GM12891 (cell line): ENCODE data around the gene NLRP10.

ENCODE experiments used
- PAX5 ChIP-seq: IDR thresholded peaks from 2 replicates; pipeline ENCODE4 v1.6.1; 2011; ENCODE audit warnings: low read length, moderate library complexity, mild to moderate bottlenecking; ENCODE audit not compliant: insufficient read depth, severe bottlenecking
- POLR2A ChIP-seq: IDR thresholded peaks from 2 replicates; pipeline ENCODE4 v1.6.1; 2011; ENCODE audit warnings: low read depth, low read length, control low read depth
- POLR2AphosphoS5 ChIP-seq: IDR thresholded peaks from 2 replicates; pipeline ENCODE4 v1.6.1; 2011; ENCODE audit warnings: low read depth, low read length, control low read depth
- SPI1 ChIP-seq: IDR thresholded peaks from 2 replicates; pipeline ENCODE4 v1.6.1; 2011; ENCODE audit warnings: low read depth, low read length, control low read depth
- TAF1 ChIP-seq: IDR thresholded peaks from 2 replicates; pipeline ENCODE4 v1.6.1; 2011; ENCODE audit warnings: low read depth, low read length, control low read depth

GRCh38 chr11:7936615-7937014, 28.6 kb downstream of the NLRP10 start:
- TF ChIP-seq POLR2AphosphoS5 (no peak), POLR2A (no peak), TAF1 (no peak), SPI1 (no peak), PAX5 (no peak)
